HG03045 (cell line): ENCODE data around the gene UBE2R2.
"Not testable (repeated sequence)": the region's sequence is repeated elsewhere in the genome, so short reads cannot be mapped to it uniquely, and the experiment has no call there.

Experiments
- ATAC-seq: cut with Tn5 transposase; IDR thresholded peaks from one replicate; pipeline ENCODE4 v1.9.1; 2021; ENCODE audit warnings: mild to moderate bottlenecking, moderate library complexity; ENCODE audit not compliant: unreplicated experiment

The UBE2R2 gene

DNA sequence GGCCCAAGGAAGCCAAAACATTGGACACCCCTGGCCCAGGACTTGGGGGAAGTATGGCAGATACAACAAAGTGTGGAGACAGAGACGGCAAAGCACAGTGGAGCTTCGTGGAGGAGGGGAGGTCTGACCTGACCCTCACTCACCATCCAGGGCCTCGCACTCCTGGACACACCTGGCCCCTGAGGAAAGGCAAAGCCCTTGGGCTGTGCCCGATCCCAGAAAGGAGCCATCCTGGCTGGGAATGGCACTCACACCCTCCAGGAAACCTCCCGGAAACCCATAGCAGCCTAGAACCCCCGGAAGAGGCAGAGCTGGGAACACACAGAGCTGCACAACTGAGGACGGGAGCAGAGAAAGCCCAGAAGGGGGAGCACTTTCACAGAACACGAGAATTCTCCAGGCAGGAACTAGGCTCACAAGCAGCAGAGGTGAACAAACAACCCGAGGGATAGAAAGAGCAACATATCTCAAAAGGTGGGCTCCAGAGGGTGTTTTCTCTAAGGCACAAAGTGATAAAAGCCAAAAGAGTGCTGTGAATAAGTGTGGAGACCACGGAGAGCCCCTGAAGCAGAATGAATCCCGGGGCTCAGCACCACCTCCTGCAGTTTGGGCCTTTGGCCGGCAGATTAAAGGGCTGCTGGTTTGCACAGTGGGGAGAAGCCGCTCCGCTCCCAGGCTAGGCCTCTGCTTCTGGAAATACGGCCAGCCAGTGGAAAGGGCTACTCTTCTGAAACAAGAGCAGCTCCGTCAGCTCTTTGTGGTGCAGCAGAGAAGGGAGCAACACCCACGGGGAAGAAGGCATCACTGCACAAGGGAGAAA, 108.2 kb downstream of the UBE2R2 start:
- ATAC-seq: no peak

DNA sequence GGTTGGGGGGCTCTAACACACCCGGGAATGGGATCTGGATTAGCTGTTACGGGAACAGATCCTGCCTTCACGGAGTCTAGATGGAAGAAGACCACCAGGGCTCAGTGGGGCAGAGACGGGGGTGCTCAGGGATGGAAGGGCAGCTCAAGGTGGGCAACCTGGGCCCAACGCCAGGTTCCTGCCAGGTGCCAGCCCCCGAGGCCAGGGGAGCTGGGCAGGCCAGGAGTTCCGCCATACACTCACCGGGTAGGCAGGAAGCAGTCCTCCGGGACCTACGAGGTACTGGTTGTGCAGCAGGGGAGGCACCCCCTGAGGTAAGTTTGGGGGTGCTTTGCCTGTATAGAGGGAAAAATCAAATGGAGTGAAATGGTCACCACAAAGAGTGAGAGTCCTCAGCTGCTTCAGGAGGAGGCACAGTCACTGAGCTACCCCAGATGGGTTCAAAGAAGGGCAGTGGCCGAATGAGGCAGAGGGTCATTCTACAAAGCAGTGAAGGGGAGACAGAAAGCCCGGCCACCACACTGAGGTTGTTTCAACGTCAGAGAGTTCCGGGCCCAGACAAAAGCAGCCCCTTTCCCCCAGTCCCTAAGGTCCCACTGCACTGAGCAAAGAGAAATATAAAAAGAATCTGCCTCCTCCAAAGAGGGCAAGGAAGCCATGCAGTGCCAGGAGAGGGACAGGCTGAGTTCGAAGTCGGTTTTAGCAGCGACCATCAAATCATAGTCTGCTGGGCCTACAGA, 110.0 kb downstream of the UBE2R2 start:
- ATAC-seq: no peak

DNA sequence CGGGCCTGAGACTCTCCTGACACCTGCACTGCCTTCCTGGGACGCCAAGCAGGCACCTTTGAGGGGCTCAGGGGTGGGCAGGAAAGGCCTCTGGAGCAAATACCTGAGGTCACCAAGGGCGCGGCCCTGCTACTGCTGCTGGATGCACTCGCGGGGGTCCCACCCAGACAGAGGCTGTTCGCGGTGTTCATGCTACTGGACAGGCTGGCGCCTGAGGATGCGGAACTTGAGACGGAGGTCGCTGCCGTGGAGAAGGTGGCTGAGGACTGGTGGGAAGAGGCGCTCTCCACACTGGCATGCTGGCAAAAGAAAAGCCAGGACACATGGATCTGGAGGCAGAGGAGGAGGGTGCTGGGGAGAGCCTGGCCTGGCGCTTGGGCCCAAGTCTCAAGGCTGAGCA, 110.7 kb downstream of the UBE2R2 start:
- no peak for ATAC-seq

DNA sequence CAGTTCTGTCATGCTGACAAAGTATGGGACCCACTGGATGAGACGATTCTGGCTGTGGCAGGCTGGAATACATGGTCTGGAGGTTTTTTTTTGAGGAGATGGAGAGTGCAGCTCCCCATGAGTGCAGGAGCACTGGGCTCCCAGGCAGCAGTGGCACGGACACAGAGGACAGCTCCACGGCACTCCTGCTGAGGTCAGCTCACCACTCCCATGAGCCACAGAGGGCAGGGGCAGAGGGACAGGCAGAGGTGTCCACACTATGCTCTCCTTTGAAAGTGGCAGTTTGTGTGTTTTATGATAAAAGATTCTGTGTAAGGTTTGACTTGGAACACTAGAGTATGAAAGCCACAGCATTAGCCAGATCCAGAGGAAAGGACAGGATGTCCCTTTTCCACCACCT, 114.4 kb downstream of the UBE2R2 start:
- ATAC-seq: no peak

DNA sequence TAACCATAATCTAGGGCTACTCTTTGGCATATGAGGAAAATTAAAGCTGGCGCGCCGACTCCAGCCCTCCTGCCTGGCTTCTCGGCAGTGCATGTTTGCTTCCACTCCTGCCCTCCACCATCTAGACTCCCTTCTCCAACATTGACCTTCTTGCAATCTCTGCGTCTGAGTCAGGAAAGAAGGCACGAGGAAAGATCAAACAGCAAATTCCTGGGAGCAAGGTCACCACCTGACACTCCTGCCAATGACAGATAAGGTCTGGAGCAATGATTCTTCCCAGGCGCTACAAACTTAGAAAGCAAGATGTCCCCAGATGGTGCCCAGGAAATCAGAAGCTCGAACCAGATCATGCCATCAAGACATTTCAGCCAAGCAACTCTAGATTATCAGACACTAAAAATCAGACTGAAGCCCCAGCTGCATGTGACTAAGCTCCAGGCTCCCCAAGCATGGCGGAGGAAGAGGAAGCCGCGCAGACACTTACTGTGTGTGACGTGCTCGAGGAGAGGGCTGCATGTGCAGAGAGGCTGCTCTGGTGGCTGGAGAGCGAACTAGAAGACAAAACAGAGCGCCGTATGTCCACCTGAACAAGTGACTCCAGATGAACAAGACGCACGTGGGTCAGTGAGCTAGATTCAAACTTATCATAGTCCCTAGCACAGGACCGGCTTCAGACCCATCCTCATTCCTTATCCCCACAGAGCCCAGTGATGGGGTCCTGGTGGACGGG, 115.3 kb downstream of the UBE2R2 start:
- ATAC-seq: no peak

DNA sequence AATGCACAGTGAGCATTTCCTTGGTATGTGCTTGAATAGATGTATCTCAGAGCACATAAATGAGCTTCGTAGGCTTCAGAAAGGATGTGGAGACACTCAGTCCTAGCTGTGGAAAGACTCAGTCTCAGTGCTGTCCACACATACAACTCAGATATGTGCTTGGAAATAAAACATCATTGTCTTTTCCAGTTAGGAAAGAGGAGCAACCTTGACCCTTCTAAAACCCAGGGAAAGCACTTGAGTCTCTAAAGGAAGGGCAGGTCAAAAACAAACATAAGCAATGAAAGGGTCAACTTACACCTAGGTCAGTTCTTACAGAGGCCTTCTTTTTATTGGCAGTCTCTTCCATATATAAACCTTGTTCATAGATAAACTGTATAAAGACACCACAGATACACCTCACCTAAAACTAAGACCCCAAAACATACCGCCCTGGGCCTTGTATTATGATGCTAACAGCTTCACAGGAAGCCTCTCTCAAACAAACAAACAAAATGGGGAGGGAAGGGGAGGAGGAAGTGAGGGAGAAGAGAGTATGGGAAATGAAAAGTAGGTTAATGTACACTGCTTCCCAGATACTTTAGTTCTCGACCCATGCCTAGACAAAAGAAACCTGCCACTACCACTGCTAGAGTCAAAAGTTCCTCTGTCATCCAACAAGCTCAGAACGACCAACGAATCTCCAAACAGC, 117.4 kb downstream of the UBE2R2 start:
- ATAC-seq: no peak

DNA sequence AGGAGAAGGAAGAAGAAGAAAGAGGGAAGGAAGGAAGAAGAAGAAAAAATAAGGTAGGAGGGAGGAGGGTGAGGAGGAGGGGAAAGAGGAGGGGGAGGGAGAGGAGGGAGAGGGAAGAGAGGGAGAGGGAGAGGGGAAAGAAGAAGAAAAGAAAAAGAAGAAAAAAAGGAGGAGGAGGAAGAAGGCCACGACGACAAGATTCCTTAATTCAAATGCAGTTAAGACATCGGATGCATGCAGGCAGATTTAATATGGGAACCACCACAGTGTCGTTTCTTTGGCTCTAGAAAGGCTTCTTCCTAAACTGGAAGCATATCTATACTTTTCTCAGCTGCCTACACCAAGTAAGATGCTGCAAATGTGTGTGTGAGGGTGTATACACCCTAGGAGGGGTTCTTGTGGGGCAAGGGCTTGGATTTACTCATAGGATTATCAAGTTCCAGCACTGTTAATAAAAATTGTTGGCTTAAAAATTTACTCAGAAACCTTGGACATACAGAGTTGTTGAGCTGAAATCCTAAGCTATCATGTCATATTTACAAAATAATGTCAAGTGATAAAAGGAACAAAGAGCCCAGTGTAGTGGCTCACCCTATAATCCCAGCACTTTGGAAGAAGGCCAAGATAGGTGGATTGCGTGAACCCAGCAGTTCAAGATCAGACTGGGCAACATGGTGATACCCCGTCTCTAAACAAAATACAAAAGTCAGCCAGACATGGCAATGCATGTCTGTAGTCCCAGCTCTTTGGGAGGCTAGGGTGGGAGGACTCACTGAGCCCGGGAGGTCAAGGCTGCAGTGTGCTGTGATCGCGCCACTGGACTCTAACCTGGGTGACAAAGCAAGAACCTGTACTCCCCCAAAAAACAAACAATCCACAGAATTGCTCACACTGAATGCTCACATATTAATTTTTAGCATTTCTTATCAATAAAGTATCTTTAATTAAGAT, 123.2 kb downstream of the UBE2R2 start:
- ATAC-seq: no peak

DNA sequence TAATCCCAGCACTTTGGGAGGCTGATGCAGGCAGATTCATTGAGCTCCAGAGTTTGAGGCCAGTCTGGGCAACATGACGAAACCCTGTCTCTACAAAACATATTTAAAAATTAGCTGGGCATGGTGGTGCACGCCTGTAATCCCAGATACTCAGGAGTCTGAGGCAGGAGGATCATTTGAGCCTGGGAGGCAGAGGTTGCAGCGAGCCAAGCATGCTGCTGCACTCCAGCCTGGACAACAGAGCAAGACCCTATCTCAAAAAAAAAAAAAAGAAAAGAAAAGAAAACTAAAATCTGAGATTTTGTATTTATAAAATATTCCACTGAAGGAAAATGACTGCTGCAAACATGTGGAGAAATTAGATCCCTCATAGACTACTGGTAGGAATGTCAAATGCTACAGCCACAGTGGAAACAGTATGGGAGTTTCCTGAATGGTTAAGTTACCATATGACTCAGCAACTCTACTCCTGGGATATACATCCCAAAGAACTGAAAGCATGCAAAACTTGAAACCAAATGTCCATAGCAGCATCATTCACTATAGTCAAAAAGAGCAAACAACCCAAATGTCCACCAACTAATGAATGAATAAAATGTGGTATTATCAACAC, 125.6 kb downstream of the UBE2R2 start:
- no peak for ATAC-seq

DNA sequence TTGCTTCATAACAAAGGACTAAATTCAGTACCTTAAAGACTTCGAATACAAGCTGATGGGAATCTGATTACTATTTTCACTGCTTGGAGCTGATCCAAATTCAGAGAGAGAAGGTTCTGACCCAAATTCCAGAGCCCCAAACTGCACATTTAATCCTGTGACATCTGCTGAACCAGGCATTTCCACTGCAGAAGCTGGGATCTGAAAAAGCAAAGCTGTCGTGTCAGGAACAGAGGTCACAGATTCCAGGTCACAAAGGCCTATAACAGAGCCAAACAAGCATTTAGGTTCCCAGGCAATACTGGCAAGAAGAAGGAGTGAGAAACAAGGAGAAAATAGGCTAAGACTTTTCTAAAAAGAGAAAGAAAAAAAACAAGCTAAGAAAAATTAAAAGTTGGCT, 126.4 kb downstream of the UBE2R2 start:
- ATAC-seq: no peak

DNA sequence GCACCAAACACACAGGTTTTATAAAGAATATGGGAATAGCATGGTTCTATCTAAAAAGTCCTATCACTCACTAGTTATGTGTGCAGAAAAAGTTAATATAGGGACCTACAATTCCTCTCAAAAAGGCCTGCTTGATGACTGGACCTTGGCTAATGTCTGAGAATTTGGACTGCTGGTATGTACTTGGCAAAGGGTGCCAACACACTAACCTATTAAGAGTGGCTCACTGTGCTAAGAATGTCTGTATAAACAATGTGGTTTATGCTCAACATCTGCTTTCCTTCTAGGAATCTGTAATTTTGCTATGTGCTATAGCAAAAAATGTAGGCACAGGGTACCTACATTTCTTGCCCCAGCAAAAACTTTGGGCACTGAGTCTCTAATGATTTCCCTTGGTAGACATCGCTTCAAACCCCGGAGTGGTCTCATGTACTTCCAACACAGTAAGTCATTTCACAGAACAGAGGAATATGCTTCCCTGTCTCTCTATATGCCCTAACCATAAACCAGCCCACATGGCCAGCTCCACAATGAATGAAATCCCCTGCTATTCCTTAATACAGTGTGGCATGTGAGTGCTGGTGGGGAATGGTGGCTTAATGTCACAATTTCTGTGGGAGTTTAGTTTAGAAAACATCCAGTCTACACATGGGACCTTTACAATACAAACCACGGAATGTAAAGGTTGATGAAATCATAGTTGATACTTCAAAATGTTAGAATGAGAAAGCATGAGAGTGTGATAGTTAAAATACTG, 130.0 kb downstream of the UBE2R2 start:
- ATAC-seq: no peak

DNA sequence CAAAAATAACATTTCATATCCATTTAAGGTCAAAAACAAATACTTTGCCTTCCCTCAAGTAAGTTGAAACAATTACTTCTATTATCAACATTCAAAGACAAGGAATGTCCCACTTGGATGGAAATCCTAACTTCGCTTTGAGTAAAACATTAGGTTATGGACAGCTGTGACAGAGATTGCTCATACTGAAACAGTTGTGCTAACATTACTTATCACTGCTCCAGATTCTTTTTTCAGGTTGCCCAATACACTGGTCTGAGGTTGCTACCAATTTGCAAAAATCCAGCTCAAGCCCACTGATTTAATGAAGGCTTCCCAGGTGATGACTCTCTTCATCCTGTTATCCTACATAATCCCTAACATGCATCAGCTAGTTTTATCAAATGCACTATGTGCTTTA, 133.4 kb downstream of the UBE2R2 start:
- ATAC-seq: no peak

DNA sequence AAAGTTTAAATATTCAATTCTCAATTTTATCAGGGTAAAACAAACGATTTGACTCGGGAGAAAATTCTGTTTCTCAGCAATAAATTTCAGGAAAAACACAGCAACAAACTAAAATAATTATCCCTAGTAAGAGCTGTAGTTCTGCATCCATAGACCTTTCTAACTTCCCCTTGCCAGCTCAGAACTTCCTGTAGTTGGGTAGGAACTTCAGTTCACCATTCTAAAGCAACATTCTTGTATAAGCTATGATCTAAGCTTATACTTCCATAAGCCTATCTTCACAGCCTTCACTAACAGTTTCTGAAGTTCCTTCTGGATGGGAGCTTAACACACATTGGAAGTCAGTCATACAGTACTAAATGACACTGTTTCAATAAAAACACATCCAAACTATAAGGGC, 135.1 kb downstream of the UBE2R2 start:
- no peak for ATAC-seq

DNA sequence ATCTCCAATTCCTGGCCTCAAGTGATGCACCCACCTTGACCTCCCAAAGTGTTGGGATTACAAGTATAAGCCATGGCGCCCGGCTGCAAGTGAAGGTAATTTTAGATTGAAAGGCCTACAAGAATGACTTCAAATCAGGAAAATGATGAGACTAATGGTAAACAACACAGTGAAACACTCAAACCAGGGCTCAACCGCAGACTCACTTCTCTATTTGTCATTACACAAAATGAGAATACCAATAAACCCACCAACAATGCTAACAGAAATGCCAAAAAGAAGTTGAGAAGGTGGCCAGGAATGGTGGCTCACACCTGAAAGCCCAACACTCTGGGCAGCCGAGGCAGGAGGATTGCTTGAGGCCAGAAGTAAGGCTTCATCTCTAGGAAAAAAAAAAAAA, 139.6 kb downstream of the UBE2R2 start:
- ATAC-seq: no peak

DNA sequence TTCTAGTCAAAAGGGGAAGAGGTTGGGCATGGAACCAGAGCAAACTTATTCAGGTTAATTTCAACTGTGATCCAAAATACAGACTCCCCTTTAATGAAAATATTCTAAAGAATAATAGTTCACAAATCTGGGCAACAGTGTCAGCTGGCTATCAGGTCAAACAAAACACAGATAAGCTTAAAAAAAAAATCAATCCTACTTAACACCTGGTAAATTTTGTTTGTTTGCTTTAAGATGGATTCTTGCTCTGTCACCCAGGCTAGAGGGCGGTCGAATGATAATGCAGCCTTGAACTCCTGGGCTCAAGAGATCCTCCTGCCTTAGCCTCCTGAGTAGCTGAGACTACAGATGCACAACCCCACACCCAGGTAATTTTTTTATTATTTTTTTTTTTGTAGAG, 142.8 kb downstream of the UBE2R2 start:
- ATAC-seq: no peak

DNA sequence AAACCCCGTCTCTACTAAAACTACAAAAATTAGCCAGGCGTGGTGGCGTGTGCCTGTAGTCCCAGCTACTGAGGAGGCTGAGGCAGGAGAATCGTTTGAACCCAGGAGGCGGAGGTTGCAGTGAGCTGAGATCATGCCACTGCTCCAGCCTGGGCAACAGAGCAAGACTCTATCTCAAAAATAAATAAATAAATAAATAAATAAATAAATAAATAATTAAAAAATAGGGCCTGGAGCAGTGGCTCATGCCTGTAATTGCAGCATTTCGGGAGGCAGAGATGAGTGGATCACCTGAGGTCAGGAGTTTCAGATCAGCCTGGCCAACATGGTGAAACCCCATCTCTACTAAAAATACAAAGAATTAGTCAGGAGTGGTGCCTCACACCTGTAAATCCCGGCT, 145.5 kb downstream of the UBE2R2 start:
- ATAC-seq: not testable (repeated sequence)

DNA sequence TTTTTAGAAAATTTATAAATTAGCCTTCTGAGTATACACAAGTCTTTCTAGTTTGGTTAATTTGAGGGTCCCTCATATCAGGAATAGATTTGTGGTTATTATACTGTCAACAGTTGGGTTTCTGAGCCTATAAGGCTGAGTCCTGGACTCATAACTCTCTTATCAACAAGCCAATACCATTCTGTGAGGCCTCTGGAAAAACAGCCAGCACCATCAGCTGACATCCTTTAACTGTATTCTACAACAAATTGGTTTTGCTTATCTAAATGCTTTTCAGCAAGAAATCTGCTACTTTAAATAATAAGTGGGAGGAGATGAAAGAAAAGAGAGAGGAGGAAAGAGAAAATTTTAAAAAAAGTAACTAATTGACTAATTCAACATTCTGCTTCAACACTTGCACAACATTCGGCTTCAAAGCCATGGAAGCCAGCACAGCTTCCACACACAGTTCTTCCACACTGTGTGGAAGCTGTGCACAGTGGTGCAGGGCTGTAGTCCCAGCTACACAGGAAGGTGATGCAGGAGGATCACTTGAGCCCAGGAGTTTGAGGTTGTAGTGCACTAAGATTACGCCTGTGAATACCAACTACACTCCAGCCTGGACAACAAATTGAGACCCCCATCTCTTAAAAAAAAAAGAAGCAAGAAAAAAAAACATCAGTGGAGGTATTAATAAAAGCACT, 147.3 kb downstream of the UBE2R2 start:
- no peak for ATAC-seq
